K562 (cell line): ENCODE results near the gene PCBP4. TPM values are rescaled to one million over a fixed set of nuclear protein-coding genes. Genes with fewer than 3 reads are reported as not detected.

Experiments used
- ATAC-seq: fragments of 200-7000 bp; cut with Tn5 transposase; 3 replicates; pipeline ENCODE4 v1.9.1; 2020; ENCODE audit warnings: moderate library complexity
- BruUV-seq: library from RNA; stranded (reverse); fragments of 400-500 nt; replicated peaks from 2 replicates; lab custom pipeline; 2021; lab: Mats Ljungman, UMichigan
- CTCF ChIA-PET: fragments of 300-600 bp; formaldehyde crosslinking; extraction: SDS; loops from one replicate; lab custom pipeline; 2021; ENCODE audit warnings: low intra/inter-chr PET ratio; lab: Yijun Ruan, JAX
- POLR2A ChIA-PET: fragments of 300-600, 350-650 bp; sonication (Branson Sonifier 250); formaldehyde crosslinking; extraction: SDS; loops from one replicate; lab custom pipeline; 2021; ENCODE audit warnings: antibody characterized with exemption, inconsistent platforms; lab: Yijun Ruan, JAX
- DNase-seq, 4 experiments: peaks; one replicate each; pipeline versions ENCODE4 v3.0.0 to v3.0.0-alpha.2; 2011 to 2018; ENCODE audit warnings: low spot score in 3 of 4, mixed read lengths in 3 of 4; ENCODE audit errors: extremely low read depth in 1 of 4
- FAIRE-seq: peaks from 2 replicates; lab custom pipeline; 2011; peaks lifted over from hg19 to GRCh38; lab: Jason Lieb, UNC
- H2AFZ ChIP-seq: 2 replicates; pipeline ENCODE4 v1.6.0; 2011; ENCODE audit warnings: low read depth, low read length, control low read depth, inconsistent platforms
- H3K27ac ChIP-seq: fragments of 200-600 bp; 3 replicates; pipeline ENCODE4 v1.8.0; 2011; ENCODE audit warnings: low read depth, mild to moderate bottlenecking, control low read depth, inconsistent platforms, low read length, moderate library complexity, mixed read lengths; ENCODE audit errors: extremely low read depth
- H3K27me3 ChIP-seq, 2 experiments: fragments of 300-600 bp in 1 of 2; 2 replicates in 1 of 2; 3 replicates in 1 of 2; pipeline versions ENCODE4 v1.6.0 to v1.8.0; 2011; ENCODE audit warnings: inconsistent platforms in 2 of 2, low read length in 2 of 2, mild to moderate bottlenecking in 1 of 2, mixed read lengths in 1 of 2, moderate library complexity in 1 of 2; ENCODE audit not compliant: control insufficient read depth in 2 of 2, insufficient read depth in 2 of 2
- H3K36me3 ChIP-seq: fragments of 300-600 bp; 3 replicates; pipeline ENCODE4 v1.8.0; 2011; ENCODE audit warnings: mild to moderate bottlenecking, low read length, inconsistent platforms; ENCODE audit not compliant: control insufficient read depth, insufficient read depth
- H3K4me1 ChIP-seq, 2 experiments: fragments of 200-600 bp in 1 of 2; replicated peaks in 1 of 2; 2 replicates in 1 of 2; 3 replicates in 1 of 2; pipeline versions ENCODE4 v1.5.1 to v1.8.0; 2011; ENCODE audit warnings: inconsistent platforms in 2 of 2, low read length in 2 of 2, mild to moderate bottlenecking in 1 of 2, mixed read lengths in 1 of 2, moderate library complexity in 1 of 2; ENCODE audit not compliant: control insufficient read depth in 2 of 2, insufficient read depth in 2 of 2
- H3K4me2 ChIP-seq: 2 replicates; pipeline ENCODE4 v1.6.1; 2011; ENCODE audit warnings: low read length, control low read depth, inconsistent platforms, mixed read lengths; ENCODE audit not compliant: insufficient read depth
- H3K4me3 ChIP-seq: fragments of 200-600 bp; sonication (generic), shearing (Covaris generic); 2 replicates; pipeline ENCODE4 v1.5.1; 2016; ENCODE audit warnings: control low read depth, inconsistent platforms
- H3K79me2 ChIP-seq: fragments of 200-600 bp; 3 replicates; pipeline ENCODE4 v1.8.0; 2011; ENCODE audit warnings: low read length, inconsistent platforms; ENCODE audit not compliant: control insufficient read depth, insufficient read depth
- H3K9ac ChIP-seq, 2 experiments: 2 replicates each; pipeline versions ENCODE4 v1.6.0 to v1.6.1; 2011; ENCODE audit warnings: low read depth in 2 of 2, low read length in 2 of 2, control low read depth in 1 of 2, inconsistent platforms in 1 of 2, mild to moderate bottlenecking in 1 of 2, mixed read lengths in 1 of 2; ENCODE audit not compliant: insufficient read depth in 1 of 2
- H3K9me1 ChIP-seq: one replicate; pipeline ENCODE4 v1.6.0; 2011; ENCODE audit warnings: inconsistent platforms, mild to moderate bottlenecking, low read length, moderate library complexity; ENCODE audit not compliant: control insufficient read depth, insufficient read depth
- H3K9me3 ChIP-seq: replicated peaks from 2 replicates; pipeline ENCODE4 v1.5.1; 2011; ENCODE audit warnings: low read depth, low read length, inconsistent platforms; ENCODE audit not compliant: control insufficient read depth, insufficient read depth
- H4K20me1 ChIP-seq: replicated peaks from 2 replicates; pipeline ENCODE4 v1.6.1; 2011; ENCODE audit warnings: low read length, inconsistent platforms, mixed read lengths; ENCODE audit not compliant: control insufficient read depth, insufficient read depth
- DPF2 ChIP-seq: fragments of 450-650 bp; IDR thresholded peaks from 2 replicates; pipeline ENCODE4 v1.6.1; 2016
- ETV6 ChIP-seq, 3 experiments: fragments of 150-350 bp in 1 of 3; sonication (generic) in 1 of 3; formaldehyde crosslinking in 1 of 3; IDR thresholded peaks; 2 replicates each; pipeline versions ENCODE4 v1.6.1 to v1.8.0; 2014 to 2022; ENCODE audit warnings: borderline replicate concordance in 2 of 3, low read depth in 2 of 3, antibody characterized with exemption in 1 of 3, low read length in 1 of 3, mild to moderate bottlenecking in 1 of 3, missing genetic modification reagents in 1 of 3
- ZNF140 ChIP-seq: fragments of 250-450 bp; sonication (Bioruptor Pico); IDR thresholded peaks from 2 replicates; pipeline ENCODE4 v1.8.0; 2021; ENCODE audit warnings: moderate library complexity, mild to moderate bottlenecking, inconsistent platforms
- ZNF407 ChIP-seq: fragments of 450-650 bp; IDR thresholded peaks from 2 replicates; pipeline ENCODE4 v1.6.1; 2016; ENCODE audit warnings: low read depth
- ZNF668 ChIP-seq: fragments of 250-450 bp; sonication (Bioruptor Pico); IDR thresholded peaks from 2 replicates; pipeline ENCODE4 v1.8.0; 2022; ENCODE audit warnings: mild to moderate bottlenecking, inconsistent platforms
- WGBS: fragments of 100-300 bp; shearing (Covaris generic); methylation state at CpG from one replicate; pipeline ENCODE4 v1.1.6; 2016; ENCODE audit warnings: low coverage, mixed read lengths; ENCODE audit not compliant: insufficient coverage; ENCODE audit errors: missing lambda C conversion rate; 5-methylcytosine and 5-hydroxymethylcytosine counted together
- in situ Hi-C: fragments of 300-500 bp; cut with MboI; formaldehyde crosslinking; loops from 4 replicates; pipeline ENCODE4 v1.15.0; 2018; ENCODE audit warnings: inconsistent platforms, mixed read lengths
- intact Hi-C: fragments of 100-400 bp; cut with micrococcal nuclease; formaldehyde crosslinking; loops from 2 replicates; pipeline ENCODE4 v1.14.2; 2022
- polyA plus RNA-seq, 8 experiments: library from polyadenylated mRNA; depleted of rRNA in 4 of 8; stranded (reverse) in 5 of 8; unstranded in 3 of 8; fragments of >200 nt; fragmentation: Nextera tagmentation in 2 of 8; fragmentation: Illumina TruSeq in 1 of 8; extraction: Ambion mirVana in 2 of 8; extraction: Trizol in 1 of 8; gene quantifications; 2 replicates each; pipeline versions ENCODE4 v1.2.1 to v1.2.3, GENCODE V29; 2011 to 2014; ENCODE audit warnings: inconsistent platforms in 1 of 8, missing spikeins in 1 of 8
- total RNA-seq, 7 experiments: library from RNA; depleted of rRNA in 6 of 7; stranded (reverse); fragments of >200 nt in 6 of 7; fragmentation: Illumina TruSeq in 2 of 7; extraction: Trizol in 2 of 7; gene quantifications; 2 replicates each; pipeline versions ENCODE4 v1.2.1 to v1.2.3, GENCODE V29; 2011 to 2021; ENCODE audit warnings: low replicate concordance in 1 of 7
- TF ChIP-seq, protein P1 (sequence below), 3 experiments: fragments of 200-800 bp in 1 of 3; sonication (Bioruptor generic) in 1 of 3; sonication (generic) in 1 of 3; formaldehyde crosslinking in 1 of 3; IDR thresholded peaks; 2 replicates each; pipeline versions ENCODE4 v1.6.1 to v1.8.0; 2016 to 2022; ENCODE audit warnings: mild to moderate bottlenecking in 2 of 3, missing compliant biosample characterization in 2 of 3, missing genetic modification characterization in 2 of 3, missing genetic modification reagents in 1 of 3

Gene PCBP4
- total and polyA plus RNA-seq, 9 of the 15 experiments (the other 6 are each of a cell fraction or from before 2014, with no cell fraction given): 0.06 to 5.8 (median 2.6) TPM

DNA sequence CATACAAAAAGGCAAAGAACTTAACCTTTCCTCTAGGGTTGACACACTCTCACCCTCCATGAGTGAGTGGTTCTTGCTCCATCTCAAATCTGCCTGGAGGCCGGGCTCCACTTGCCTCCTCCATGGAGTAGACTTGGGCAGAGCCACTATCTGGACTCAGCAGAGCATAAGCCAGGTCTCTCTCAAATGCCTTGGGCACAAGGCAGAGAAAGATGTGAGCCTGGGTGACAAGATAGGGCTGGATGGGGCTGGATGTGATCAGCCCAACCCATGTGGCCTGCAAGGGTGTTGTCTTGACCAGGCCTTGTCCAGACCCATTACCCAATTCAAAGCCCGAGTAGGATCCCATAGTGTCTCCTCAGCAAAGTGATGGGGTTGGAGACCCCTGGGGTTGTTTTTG, 32.6 kb upstream of the PCBP4 start (continued):
- TF ChIP-seq ZNF668 (CRISPR knock-in tag): no peak
- TF ChIP-seq, protein P1, sequence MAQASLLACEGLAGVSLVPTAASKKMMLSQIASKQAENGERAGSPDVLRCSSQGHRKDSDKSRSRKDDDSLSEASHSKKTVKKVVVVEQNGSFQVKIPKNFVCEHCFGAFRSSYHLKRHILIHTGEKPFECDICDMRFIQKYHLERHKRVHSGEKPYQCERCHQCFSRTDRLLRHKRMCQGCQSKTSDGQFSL (CRISPR knock-in tag; IDR thresholded peaks at IDR 0.05): no peak
- TF ChIP-seq, protein P1 (tag; IDR thresholded peaks at IDR 0.05): no peak
- 0 out of 2 replicates have a peak, but pooled peaks have one; percentile 40 for TF ChIP-seq DPF2

DNA sequence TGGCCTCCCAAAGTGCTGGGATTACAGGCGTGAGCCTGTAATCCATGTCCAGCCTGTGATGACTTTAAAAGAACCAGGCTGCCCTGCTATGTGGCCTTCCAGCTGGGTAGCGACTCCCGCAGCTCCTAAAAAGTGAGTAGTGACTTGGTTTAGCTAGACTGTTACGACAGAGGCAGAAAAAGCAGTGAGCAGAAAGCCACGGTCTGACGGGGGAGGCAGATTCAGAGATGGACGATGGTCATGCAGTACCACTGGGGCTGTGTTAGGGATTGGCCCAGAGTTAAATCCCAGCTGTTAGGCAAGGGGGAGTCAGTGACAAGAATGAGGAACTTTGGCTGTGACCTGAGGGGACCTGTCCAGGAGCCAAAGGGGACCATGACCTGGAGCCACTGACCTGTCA, 31.5 kb upstream of the PCBP4 start:
- Histone ChIP-seq H3K9me3 (0 out of 2 replicates have a peak, but pooled peaks cover 3% of the 10 kb centered on the region), H3K79me2 (peaks cover 20% of the 10 kb centered on the region), H3K9ac (peak overlapping the region in 1 of 2 experiments; percentile 76; a peak in 2 of 4 replicates), H3K4me2 (no peak overlapping the region), H3K36me3 (peaks cover 16% of the 10 kb centered on the region), H3K4me3 (no peak overlapping the region), H3K27ac (no peak overlapping the region), H2AFZ (no peak overlapping the region), H3K27me3 (no peaks in the 10 kb centered on the region), H4K20me1 (peaks cover 6% of the 10 kb centered on the region; the same call in 1 of the 2 replicates), H3K9me1 (no peaks in the 10 kb centered on the region), H3K4me1 (peaks cover 26 to 31% of the 10 kb centered on the region in 2 experiments)
- intact Hi-C loops: no loop called here
- WGBS: 61% methylated on average over 6 of the region's 7 CpGs
- ChIA-PET CTCF (interaction anchor here (0.6 kb wide), 1 partner anchor 1349 kb away, joined by 3 read pairs; the partner anchor contains the start of gene DCP1A), POLR2A (interaction anchor here (0.6 to 0.7 kb wide), 2 partner anchors 66 to 143 kb away, joined by 3 read pairs; no protein-coding TSS in a partner anchor)
- no peak for DNase-seq
- in situ Hi-C loops: no loop called here
- no peak for FAIRE-seq
- no TSS peak for BruUV-seq
- TF ChIP-seq ETV6 (IDR thresholded peaks at IDR 0.05; ENCODE audit: borderline replicate concordance in 1 of 2, low read depth in 2 of 2, low read length in 1 of 2) (no peak), ETV6 (CRISPR knock-in tag; IDR thresholded peaks at IDR 0.05; ENCODE audit: borderline replicate concordance) (no peak), ZNF407 (no peak), ZNF140 (CRISPR knock-in tag) (no peak)
- no peak for ATAC-seq
